Left lung (tissue), 10 donors: ENCODE results near the gene RARB. TPM values are rescaled to one million over a fixed set of nuclear protein-coding genes. Genes with fewer than 3 reads are reported as not detected.

Experiments
- ATAC-seq: fragments of 200-7000 bp; cut with Tn5 transposase; one replicate; pipeline ENCODE4 v1.9.1; 2020; ENCODE audit warnings: moderate library complexity
- DNase-seq, 4 donors: peaks; one replicate each; pipeline ENCODE4 v3.0.0-alpha.2; 2013 to 2020
- H3K27ac ChIP-seq, 2 donors: fragments of 200-600 bp; sonication (generic) in 1 of 2; one replicate each; pipeline versions ENCODE4 v1.5.0 to v1.8.0; 2020 to 2021
- H3K27me3 ChIP-seq, 2 donors: fragments of 200-600 bp; sonication (generic) in 1 of 2; one replicate each; pipeline versions ENCODE4 v1.5.0 to v1.8.0; 2020 to 2021
- H3K36me3 ChIP-seq, 2 donors: fragments of 200-600 bp; sonication (generic) in 1 of 2; one replicate each; pipeline versions ENCODE4 v1.5.0 to v1.8.0; 2020 to 2021
- H3K4me1 ChIP-seq, 2 donors: fragments of 200-600 bp; one replicate each; pipeline ENCODE4 v1.8.0; 2021
- H3K4me3 ChIP-seq, 2 donors: fragments of 200-600 bp; sonication (generic) in 1 of 2; one replicate each; pipeline versions ENCODE4 v1.5.0 to v1.8.0; 2020 to 2021; ENCODE audit warnings: mild to moderate bottlenecking in 1 of 2
- H3K9me3 ChIP-seq, 2 donors: fragments of 200-600 bp; sonication (generic) in 1 of 2; one replicate each; pipeline versions ENCODE4 v1.5.0 to v1.8.0; 2020 to 2021
- CTCF ChIP-seq, 2 donors: fragments of 200-600 bp; sonication (generic) in 1 of 2; IDR thresholded peaks; one replicate each; pipeline versions ENCODE4 v1.5.0 to v1.8.0; 2021; ENCODE audit warnings: antibody characterized with exemption in 2 of 2
- intact Hi-C, 2 donors: fragments of 100-400 bp; cut with DNase I; formaldehyde crosslinking; loops; one replicate each; pipeline versions ENCODE4 v1.11.2 to v1.14.2; 2022
- polyA plus RNA-seq, 6 donors: library from polyadenylated mRNA; unstranded; fragments of 120-200 nt; gene quantifications; one replicate each; pipeline ENCODE4 v1.2.1, GENCODE V29; 2013; ENCODE audit not compliant: insufficient read length in 6 of 6
- total RNA-seq, 2 donors: library from RNA; stranded (reverse); fragmentation: NEBNext Ultra II Directional; extraction: Animal tissue kit (Norgen Biotek cat#: 25700); gene quantifications; one replicate each; pipeline ENCODE4 v1.2.1, GENCODE V29; 2021
- donor health status: DM: no; HTN: yes; CAD: no.
- donor health status: DM: no; HTN: no; CAD: no.

The RARB gene
- total and polyA plus RNA-seq, 8 donors = 4.1 to 40.1 (median 33.3) TPM

- TF ChIP-seq CTCF (IDR thresholded peaks at IDR 0.05) = no peak
- no peak overlapping the region for H3K4me3 ChIP-seq
- no peaks in the 10 kb centered on the region for H3K9me3 ChIP-seq
- H3K27me3 ChIP-seq = no peaks in the 10 kb centered on the region
- DNase-seq (no peak), ATAC-seq (no peak)
- H3K4me1 ChIP-seq = no peaks in the 10 kb centered on the region
- H3K36me3 ChIP-seq = no peaks in the 10 kb centered on the region
- H3K27ac ChIP-seq = no peak overlapping the region
- intact Hi-C loops = no loop called here
These were observed 14.4 kb downstream of the RARB start for GRCh38 chr3:25442486-25442885.

GRCh38 chr3:25444273-25444672 lies 16.2 kb downstream of the RARB start:
- Histone ChIP-seq H3K36me3 (no peaks in the 10 kb centered on the region), H3K27ac (no peak overlapping the region), H3K27me3 (no peaks in the 10 kb centered on the region), H3K4me3 (no peak overlapping the region), H3K9me3 (no peaks in the 10 kb centered on the region), H3K4me1 (peaks cover 4 to 6% of the 10 kb centered on the region in 2 donors)
- no peak for ATAC-seq
- no peak for TF ChIP-seq CTCF (IDR thresholded peaks at IDR 0.05)
- no peak for DNase-seq
- intact Hi-C loops = no loop called here

GRCh38 chr3:25445731-25446130 lies 17.7 kb downstream of the RARB start:
- Histone ChIP-seq H3K4me3 (no peak overlapping the region), H3K27me3 (no peaks in the 10 kb centered on the region), H3K36me3 (no peaks in the 10 kb centered on the region), H3K27ac (no peak overlapping the region), H3K4me1 (peaks cover 4 to 6% of the 10 kb centered on the region in 2 donors), H3K9me3 (no peaks in the 10 kb centered on the region)
- intact Hi-C loops = no loop called here
- no peak for TF ChIP-seq CTCF (IDR thresholded peaks at IDR 0.05)
- ATAC-seq (no peak), DNase-seq (no peak)

GRCh38 chr3:25447285-25447684 lies 19.2 kb downstream of the RARB start:
- H3K4me1 ChIP-seq = peaks cover 4 to 6% of the 10 kb centered on the region in 2 donors
- no peaks in the 10 kb centered on the region for H3K27me3 ChIP-seq
- H3K9me3 ChIP-seq = no peaks in the 10 kb centered on the region
- intact Hi-C loops = no loop called here
- ATAC-seq (no peak), DNase-seq (no peak)
- no peak overlapping the region for H3K4me3 ChIP-seq
- H3K27ac ChIP-seq = no peak overlapping the region
- TF ChIP-seq CTCF (IDR thresholded peaks at IDR 0.05) = no peak
- H3K36me3 ChIP-seq = no peaks in the 10 kb centered on the region

GRCh38 chr3:25447925-25448324 lies 19.9 kb downstream of the RARB start:
- Histone ChIP-seq H3K9me3 (no peaks in the 10 kb centered on the region), H3K36me3 (no peaks in the 10 kb centered on the region), H3K4me1 (peaks cover 4 to 6% of the 10 kb centered on the region in 2 donors), H3K27ac (no peak overlapping the region), H3K4me3 (no peak overlapping the region), H3K27me3 (no peaks in the 10 kb centered on the region)
- no peak for TF ChIP-seq CTCF (IDR thresholded peaks at IDR 0.05)
- DNase-seq (no peak), ATAC-seq (no peak)
- intact Hi-C loops = no loop called here
